HG03521 (cell line): ENCODE data around the gene FAM168A.

Experiments used
- ATAC-seq: cut with Tn5 transposase; IDR thresholded peaks from one replicate; pipeline ENCODE4 v1.9.1; 2021; ENCODE audit warnings: mild to moderate bottlenecking, moderate library complexity; ENCODE audit not compliant: unreplicated experiment

The FAM168A gene

GRCh38 chr11:73355109-73355508 lies 242.8 kb downstream of the FAM168A start:
- no peak for ATAC-seq

DNA sequence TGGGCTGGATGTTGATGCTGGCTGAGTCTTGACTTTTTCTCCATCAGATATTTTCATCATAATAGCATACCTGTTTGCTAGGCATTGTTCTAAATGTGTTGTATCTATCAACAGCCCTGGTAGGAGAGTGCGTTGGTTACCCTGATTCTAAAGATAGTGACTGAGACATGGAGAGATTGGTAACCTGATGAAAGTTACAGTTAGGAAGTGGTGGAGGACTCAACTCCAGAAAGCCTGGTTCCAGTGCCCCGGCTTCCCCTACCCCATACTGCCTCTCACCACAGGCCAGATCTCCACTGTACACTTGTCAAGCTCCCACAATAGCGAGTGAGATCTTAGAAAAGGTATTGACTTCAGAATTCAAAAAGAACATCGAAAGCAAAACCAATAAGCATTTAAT lies 244.5 kb downstream of the FAM168A start:
- no peak for ATAC-seq

GRCh38 chr11:73350908-73351636 lies 246.8 kb downstream of the FAM168A start:
- ATAC-seq: no peak
